CD4-positive, alpha-beta T cell treated with Interleukin-21 for 1 hour (primary cell): ENCODE measurements around the gene HCLS1.
"Not testable (repeated sequence)": the region's sequence is repeated elsewhere in the genome, so short reads cannot be mapped to it uniquely, and the experiment has no call there.

ENCODE experiments used
- DNase-seq: peaks from one replicate; pipeline ENCODE4 v3.0.0-alpha.2; 2020

The HCLS1 gene

DNA sequence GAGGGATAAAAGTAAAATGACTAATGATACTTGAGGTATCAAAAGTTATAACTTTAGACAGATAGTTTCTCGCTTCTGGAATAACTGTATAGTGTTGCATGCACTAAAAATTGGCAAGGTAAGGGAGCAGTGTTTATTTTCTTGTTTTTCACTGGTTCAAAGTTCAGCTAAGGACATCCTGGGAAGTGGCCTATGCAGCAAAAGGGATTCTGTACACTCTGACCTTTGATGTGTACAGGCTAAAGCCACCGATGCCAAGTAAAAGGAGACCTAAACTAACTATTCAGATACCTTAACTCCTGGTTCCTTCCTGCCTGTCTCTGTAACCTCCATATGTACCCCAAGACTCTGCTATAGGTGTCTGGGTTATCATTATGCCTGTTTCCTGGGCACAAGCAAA lies 65.9 kb downstream of the HCLS1 start:
- DNase-seq, result no peak

DNA sequence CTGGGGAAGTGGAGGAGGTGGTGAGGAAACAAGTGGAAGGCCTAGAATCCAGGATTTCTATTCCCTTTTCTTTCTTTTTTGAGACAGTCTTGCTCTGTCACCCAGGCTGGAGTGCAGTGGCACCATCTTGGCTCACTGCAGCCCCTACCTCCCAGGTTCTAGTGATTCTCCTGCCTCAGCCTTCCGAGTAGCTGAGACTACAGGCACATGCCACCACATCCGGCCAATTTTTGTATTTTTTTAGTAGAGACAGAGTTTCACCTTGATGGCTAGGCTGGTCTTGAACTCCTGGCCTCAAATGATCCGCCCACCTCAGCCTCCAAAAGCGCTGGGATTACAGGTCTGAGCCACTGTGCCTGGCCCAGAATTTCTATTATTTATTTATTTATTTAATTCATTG lies 66.9 kb downstream of the HCLS1 start:
- not testable (repeated sequence) for DNase-seq

DNA sequence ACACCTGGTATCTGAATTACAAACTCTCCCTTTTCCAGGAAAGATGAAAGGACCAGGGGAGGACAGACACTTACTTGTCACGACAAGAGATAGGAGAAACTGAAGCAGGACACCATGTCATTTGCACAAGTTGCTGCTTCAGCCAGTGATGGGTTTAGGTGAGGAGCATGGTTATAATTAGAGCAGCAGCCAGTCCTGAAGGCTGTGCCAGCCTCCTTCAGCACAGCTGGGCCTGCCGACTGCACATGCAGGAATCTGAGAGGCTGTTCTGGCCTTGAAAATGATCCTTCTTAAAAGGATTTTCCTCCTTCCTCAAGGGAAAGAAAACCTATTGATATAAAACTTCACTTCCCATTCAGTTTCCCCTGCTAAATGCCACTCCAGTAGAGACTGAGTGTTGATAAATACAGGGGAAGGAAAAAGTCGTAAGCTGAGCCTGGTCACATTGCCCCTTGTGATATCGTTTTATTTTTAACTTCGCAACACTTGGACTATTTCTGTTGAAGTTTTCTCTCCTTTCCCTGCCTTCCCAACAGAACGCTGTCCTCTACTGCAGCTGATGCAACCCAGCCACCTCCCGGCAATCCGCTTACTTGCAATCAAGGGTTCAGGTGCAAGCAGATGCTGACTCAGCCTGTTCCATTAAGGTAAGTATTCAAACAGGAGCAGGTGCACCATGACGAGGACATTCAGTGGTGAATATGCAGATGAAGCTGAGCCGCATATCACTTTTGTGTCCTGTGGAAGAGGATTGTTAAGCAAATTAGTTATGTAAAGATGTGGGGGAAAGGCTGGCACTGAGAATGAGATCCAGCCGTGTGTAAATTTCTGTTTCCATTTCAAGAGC lies 67.6 kb downstream of the HCLS1 start, which contains the start of gene FBXO40:
FBXO40 (plus strand) TSS at position 524 of the 847 bp plus-strand sequence. CDS start 27,197 bp downstream, outside the sequence.
- no peak for DNase-seq

GRCh38 chr3:121584418-121584817 lies 76.3 kb downstream of the HCLS1 start:
- DNase-seq, result no peak

GRCh38 chr3:121581691-121582090 lies 79.0 kb downstream of the HCLS1 start:
- DNase-seq, result no peak
